ENCODE data around the gene KMT2C.
A peak's percentile ranks its signal among the peaks of the same experiment; 100 is the strongest.
"Not testable (repeated sequence)": the region's sequence is repeated elsewhere in the genome, so short reads cannot be mapped to it uniquely, and the experiment has no call there.

Gene KMT2C

DNA sequence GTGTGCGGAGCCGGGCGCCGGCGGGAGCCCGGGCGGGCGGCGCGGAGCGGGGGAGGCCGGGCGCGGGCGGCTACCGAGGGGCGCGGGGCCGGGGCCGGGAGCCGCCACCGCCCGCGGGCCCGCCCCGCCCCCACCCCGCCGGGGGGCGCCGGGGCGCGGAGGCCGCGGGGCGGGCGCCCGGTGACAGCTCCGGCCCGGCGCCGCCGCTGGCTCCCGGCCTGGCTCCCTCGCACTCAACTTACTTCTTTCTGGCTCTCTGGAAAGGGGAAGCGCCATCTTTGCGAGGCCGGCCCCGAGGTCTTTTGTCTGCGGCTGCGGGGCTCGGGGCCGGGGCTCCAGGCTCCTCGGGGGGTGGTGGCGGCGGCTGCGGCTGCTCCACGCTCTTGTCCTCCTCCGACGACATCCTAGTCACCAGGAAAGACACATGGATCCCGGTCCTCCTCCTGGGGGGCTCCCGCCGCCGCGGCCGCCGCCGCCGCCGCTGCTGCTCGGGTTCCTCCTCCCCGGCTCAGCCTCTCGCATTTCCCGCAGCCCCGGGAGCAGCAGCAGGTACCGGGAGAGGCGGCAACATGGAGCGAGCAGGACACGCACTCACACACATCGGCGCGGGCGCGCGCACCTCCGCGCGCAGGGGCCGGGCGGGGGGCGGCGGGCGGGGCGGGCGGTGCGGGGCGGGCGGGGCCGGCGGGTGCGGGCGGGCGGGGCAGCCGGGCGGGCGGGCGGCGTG, at the start of gene KMT2C:
Gene KMT2C (minus strand): TSS at position 620 of the 727 bp plus-strand sequence. CDS start 217 bp downstream, at position 403.
- no peak for DNase-seq (ENCODE audit: low spot score)

DNA sequence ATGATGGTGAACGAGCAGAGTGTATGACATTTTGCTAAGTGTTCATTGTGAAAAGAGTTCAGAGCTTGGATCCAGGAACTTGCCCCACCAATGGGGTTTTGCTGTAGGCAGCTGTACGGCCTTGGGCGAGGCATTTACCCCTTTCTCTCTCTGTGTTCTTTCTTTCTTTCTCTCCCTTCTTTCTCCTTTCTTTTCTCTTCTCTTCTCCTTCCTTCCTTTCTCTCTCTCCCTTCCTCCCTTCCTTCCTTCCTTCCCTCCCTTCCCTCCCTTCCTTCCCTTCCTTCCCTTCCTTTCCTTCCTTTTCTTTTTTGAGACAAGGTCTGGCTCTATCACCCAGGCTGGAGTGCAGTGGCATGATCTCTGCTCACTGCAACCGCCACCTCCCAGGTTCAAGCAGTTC, 45.3 kb upstream of the KMT2C start:
- DNase-seq (ENCODE audit: low spot score), result no peak

DNA sequence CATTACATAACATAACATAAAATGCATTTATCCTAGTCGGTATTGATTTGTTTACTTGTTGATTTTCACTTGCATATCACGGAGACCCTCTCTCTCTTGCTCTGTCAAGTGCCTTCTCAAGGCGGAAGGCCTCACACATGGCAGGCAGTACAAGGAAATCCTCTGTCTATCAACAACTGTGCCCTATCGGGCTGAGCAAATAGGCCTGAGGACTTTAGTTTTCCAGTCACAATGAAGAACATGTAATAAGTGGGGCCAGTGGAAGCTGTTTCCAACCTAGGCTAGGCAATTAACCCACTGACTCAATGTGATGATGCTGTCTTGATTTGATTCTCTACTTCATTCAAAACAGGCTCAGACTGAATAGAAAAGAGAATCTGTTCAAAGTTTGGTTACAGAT, 44.9 kb upstream of the KMT2C start:
- DNase-seq (ENCODE audit: low spot score), result no peak

DNA sequence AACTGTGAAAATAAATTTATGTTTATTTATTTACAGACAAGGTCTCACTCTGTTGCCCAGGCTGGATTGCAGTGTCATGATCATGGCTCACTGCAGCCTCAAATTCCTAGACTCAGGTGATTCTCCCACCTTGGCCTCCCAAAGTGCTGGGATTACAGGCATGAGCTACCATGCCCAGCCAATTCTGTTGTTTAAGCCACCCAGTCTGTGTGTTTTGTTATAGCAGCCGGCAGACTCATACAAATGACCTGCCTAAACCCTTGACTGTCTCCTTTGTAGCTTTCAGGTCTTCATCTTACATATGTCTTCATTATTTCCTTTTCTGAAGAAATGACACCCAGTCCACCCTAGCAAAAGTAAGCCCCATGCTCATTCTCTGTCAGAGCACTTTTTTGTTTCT, 43.8 kb upstream of the KMT2C start:
- DNase-seq (ENCODE audit: low spot score), result no peak

DNA sequence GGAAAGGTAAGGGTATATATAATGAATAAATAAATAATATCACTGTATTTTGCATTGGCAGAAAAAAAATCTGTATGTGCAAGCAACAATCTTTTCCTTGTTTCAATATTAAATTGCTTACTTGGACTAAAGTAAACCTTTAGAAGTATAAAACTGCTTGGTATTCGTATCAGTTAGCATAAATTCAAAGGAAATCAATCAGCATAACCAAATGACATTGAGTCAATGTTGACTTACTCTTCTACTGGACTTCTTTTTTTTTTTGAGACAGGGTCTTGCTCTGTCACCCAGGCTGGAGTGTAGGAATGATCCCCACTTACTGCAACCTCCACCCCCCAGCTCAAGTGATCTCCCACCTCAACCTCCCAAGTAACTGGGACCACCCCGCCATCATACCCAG, 42.3 kb upstream of the KMT2C start:
- DNase-seq (ENCODE audit: low spot score), result no peak

DNA sequence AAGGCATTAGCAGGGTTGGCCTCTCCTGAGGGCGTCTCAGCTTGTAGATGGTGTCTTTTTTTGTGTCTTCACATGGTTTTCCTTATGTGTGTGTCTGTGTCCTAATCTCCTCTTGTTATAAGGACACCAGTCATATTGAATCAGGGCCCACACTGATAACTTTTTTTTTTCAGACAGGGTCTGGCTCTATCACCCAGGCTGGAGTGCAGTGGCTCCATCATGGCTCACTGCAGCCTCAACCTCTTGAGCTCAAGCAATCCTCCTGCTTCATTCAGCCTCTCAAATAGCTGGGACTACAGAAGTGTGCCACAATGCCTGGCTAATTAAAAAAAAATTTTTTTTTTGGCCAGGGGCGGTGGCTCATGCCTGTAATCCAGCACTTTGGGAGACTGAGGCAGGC, 41.3 kb upstream of the KMT2C start:
- no peak for DNase-seq (ENCODE audit: low spot score)

DNA sequence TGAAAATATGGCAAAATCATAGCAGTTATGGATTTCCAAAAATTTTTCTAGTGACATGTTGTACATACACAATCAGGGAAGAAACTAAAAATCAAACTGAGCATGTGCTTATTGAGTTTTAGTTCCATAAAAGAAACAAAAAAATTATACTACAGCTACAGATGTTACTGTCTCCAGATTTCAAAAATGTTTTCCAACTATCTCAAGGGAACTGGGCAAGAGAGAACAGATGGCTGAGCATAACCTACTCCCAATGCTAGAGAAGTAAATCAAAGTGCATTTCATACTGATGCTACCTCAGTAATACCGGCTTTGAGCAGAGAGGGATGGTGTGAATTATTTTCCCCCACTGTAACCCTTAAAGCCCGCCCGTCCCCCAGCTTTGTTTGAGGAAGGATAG, 40.7 kb upstream of the KMT2C start:
- no peak for DNase-seq (ENCODE audit: low spot score)

DNA sequence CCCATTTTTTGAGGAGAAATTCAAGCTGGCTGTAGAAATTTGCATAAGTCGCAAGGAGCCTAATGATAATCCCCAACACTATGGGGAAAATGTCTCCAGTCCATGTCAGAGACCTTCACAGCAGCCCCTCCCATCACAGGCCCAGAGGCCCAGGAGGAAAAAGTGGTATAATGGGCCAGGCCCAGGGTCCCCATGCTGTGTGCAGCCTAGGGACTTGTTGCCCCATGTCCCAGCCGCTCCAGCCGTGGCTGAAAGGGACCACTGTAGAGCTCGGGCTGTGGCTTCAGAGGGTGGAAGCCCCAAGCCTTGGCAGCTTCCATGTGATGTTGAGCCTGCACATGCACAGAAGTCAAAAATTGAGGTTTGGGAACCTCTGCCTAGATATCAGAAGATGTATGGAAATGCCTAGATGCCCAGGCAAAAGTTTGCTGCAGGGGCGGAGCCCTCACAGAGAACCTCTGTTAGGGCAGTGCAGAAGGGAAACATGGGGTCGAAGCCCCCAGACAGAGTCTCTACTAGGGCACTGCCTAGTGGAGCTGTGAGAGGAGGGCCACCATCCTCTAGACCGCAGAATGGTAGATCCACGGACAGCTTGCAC, 35.3 kb upstream of the KMT2C start:
- DNase-seq (ENCODE audit: low spot score), result not testable (repeated sequence)

DNA sequence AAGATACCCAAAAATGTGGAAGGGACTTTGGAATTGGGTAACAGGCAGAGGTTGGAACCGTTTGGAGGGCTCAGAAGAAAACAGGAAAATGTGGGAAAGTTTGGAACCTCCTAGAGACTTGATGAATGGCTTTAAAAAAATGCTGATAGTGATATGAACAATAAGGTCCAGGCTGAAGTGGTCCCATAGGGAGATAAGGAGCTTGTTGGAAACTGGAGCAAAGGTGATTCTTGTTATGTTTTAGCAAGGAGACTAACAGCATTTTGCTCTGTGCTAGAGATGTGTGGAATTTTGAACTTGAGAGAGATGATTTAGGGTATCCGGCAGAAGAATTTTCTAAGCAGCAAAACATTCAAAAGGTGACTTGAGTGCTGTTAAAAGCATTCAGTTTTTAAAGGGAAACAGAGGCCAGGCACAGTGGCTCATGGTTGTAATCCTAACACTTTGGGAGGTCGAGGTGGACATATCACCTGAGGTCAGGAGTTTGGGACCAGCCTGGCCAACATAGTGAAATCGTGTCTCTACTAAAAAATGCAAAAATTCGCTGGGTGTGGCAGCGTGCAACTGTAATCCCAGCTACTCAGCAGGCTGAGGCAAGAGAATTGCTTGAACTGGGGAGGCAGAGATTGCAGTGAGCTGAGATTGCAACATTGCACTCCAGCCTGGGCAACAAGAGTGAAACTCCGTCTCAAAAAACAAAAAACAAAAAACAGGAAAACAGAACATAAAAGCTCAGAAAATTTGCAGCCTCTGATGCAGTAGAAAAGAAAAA, 34.6 kb upstream of the KMT2C start:
- not testable (repeated sequence) for DNase-seq (ENCODE audit: low spot score)

DNA sequence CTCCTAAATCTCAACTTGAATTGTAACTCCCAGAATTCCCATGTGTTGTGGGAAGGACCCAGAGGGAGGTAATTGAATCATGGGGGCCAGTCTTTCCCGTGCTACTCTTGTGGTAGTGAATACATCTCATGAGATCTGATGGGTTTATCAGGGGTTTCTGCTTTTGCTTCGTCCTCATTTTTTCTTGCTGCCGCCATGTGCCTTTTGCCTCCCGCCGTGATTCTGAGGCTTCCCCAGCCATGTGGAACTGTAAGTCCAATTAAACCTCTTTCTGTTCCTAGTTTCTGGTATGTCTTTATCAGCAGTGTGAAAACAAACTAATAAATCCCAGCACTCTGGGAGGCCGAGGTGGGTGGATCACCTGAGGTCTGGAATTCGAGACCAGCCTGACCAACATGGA, 33.8 kb upstream of the KMT2C start:
- DNase-seq (ENCODE audit: low spot score), result not testable (repeated sequence)

DNA sequence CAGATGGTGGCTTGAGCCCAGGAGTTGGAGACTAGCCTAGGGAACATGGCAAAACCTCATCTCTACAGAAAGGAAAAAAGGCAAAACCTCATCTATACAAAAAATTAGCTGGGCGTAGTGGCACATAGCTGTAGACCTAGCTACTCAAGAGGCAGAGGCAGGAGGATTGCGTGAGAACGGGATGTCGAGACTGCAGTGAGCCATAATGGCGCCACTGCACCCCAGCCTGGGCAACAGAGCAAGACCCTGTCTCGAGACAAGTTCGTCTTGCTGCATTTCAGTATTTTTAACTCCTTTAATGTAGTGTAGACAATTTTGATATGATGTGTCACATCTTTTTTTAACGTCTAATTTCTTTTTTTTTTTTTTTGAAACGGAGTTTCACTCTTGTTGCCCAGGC, 31.4 kb upstream of the KMT2C start:
- DNase-seq (ENCODE audit: low spot score), result no peak

DNA sequence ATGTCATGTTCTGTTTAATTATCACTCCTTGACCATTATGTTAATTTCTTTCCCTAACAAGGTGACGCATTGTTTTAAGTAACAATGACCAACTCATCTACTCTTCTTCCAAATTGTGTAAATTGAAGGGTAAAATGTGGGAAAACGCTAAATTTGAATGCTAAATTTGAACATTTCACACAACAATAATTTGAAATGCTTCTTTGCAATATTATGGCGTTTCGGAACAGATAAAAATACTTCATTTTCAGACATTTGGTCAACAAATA, 29.2 kb upstream of the KMT2C start:
- no peak for DNase-seq (ENCODE audit: low spot score)

DNA sequence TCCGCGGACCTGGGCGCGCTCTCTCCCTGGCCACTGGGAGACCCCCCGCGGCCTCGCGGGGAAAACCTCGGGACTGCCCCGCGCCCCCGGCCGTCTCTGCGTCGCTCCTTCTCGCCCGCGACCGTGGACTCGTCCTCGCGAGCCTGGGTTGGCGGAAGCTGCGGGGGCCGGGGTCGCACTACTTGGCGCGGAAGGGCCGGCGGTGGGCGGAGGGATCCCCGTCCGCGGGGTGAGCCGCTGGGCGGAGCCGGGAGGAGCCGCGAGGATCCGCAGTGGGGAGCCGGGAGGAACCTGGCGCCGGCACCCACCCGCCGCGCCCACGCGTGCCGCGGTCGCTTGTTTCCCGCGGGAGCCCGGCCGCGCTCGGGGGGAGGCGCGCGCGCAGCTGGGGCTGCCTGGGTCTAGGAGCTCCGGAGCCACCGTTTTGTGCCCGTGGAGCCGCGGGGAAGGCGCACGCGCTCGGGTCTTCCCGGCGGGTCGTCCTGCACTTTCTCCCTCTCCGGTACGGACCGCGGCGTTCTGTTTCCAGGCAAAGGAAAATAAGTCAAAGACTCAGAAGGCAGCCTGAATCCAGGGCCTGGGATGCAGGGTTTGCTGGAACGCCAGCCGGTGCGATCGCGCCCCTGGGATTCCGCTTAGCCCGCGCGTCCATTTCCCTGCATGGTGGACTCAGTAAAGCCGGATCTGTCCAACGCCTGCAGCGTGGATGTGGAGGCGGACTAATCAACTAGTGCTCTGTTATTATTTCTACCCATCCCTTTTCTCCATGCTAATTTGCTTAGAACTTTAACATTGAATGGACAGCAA, 28.7 kb upstream of the KMT2C start:
- peak; percentile 60 for DNase-seq (ENCODE audit: low spot score)

DNA sequence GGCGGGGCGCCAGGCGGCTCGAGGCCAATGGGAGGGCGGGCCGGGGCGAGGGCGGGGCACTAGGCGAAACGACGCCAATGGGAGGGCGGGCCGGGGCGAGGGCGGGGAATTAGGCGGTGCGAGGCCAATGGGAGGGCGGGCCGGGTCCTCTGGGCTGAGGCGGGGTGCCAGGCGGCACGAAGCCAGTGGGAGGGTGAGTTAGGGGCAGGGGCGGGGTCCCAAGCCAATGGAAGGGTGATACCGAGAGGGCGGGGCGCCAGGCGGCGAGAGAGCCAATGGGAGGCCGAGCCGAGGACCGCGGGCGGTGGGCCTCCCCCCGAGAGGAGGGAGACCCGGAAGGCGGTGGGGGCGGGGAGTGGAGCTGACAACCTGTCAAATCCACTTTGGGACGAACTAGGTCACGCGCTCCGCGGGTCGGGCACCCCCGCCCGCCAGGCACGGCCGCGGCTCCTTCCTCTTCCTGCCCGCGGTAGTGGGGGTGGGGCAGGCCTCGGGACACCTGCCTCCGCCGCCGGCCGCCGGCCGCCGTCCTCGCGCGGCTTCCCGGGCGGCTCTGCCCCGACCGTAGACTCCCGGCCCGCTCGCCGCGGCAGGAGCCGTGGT, 28.0 kb upstream of the KMT2C start:
- peak; percentile 92 for DNase-seq (ENCODE audit: low spot score)

DNA sequence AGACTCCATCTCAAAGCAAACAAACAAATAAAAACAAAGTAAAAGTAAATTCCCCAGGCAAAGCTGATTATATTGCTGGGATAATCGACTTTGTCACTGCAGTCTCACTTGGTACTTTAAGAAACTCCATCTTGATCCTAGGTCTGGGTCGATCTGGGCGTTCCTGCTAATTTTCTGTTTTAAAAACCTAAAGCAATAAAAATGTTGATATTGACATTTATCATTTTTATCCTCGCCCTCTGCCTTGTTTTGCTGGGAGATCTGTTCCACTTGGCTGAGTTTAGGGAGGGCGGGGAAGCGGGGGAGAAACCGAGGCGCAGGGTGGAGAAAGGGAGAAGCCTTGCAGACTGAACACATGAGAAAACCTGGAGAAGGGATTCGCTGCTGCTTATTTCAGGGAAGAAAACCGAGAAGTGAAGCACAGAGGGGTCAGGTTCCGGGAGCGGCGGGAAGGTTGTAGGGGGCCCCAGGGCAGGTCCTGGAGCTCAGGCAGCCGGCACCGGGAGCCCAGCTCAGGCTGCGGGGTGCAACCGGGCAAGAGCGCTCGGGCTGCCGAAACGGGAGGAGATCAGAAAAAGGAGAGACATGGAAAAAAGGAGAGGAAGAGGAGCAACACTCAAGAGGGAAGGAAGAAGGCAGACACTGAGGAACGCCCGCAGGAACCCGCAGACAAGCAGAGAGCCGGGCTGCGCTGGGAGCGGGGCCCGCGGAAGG, 27.3 kb upstream of the KMT2C start:
- DNase-seq (ENCODE audit: low spot score), result no peak

DNA sequence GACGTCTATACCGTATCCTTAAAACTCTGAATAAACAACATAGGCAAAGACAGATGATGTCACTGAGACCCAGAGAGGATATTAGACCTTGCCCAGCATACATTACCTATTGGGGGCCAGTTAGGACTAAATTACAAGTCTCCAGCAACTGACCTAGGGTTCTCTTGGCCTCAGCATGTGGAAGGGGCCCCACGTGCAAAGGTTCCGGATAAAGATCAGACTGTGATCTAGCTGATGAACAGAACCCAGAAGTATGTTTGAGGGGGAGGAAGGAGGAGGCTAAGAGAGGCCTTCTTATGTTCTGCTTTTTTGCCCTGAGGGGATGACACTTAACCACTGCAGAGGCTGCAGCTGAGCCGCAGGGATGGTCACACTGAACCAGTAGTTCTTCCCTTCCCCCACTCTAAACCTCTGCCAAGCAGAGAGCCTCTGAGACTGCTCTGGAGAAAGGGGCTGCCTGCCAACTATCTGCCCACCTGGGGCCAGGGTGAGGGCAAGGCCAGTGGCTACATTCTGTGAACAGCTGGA, 24.0 kb upstream of the KMT2C start:
- no peak for DNase-seq (ENCODE audit: low spot score)

DNA sequence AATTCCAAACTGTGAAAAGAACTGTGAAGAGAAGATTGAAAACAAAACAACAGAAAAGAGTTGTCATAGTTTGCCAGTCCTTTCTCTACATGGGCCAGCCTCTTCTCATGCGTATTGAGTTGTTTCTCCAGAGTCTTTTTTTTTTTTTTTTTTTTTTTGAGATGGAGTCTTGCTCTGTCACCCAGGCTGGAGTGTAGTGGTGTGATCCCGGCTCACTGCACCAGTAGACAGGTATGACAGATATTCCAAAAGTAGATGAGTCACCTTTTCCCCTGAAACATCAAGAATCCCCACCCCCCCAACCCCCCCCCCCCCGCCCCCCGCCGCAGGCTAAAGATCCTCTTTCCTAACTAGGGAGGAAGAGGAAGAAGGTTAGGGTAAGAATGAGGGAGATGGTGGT, 15.6 kb upstream of the KMT2C start:
- DNase-seq (ENCODE audit: low spot score), result no peak

DNA sequence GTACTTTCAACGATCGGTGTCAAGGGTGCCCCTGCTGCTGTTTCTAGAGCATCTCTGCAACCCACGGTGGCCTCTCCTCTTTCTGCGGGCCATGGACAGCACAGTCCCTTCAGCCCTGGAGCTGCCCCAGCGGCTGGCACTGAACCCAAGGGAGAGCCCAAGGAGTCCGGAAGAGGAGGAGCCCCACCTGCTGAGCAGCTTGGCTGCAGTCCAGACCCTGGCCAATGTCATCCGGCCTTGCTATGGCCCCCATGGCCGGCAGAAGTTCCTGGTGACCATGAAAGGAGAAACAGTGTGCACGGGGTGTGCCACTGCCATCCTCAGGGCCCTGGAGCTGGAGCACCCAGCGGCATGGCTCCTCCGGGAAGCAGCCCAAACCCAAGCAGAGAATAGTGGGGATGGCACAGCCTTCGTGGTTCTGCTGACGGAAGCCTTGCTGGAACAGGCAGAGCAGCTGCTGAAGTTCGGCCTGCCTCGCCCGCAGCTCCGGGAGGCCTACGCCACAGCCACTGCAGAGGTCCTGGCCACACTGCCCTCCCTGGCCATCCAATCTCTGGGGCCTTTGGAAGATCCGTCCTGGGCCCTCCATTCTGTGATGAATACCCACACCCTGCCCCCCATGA, 9.7 kb upstream of the KMT2C start:
- not testable (repeated sequence) for DNase-seq (ENCODE audit: low spot score)

DNA sequence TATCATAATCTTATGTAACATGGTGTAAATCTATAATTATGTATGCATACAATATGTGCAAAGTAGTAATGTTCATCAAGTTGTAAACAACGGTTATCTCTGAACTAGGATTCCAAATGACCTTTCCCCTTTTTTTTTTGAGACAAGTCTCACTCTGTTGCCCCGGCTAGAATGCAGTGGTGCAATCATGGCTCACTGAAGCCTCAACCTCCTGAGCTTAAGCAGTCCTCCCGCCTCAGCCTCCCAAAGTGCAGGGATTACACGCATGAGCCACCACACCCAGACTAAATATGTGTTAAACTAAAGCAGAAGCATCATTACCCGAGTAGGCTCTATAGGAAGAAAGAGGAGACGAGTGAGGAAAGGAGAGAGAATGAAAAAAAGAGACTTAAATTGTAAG, 7.8 kb upstream of the KMT2C start:
- DNase-seq (ENCODE audit: low spot score), result no peak

DNA sequence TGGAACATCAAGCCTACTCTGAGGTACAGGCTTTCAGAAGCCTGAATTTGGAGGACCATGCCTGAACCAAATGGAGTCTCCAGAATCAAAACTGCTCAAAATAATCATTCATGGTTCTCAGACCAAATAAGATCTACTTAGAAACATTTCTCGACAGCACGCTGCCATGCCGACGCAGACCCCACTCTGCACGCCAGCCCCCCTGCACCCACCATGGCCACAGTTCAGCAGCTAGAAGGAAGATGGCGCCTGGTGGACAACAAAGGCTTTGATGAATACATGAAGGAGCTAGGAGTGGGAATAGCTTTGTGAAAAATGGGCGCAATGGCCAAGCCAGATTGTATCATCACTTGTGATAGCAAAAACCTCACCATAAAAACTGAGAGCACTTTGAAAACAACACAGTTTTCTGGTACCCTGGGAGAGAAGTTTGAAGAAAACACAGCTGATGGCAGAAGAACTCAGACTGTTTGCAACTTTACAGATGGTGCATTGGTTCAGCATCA, 6.6 kb upstream of the KMT2C start:
- DNase-seq (ENCODE audit: low spot score), result no peak

DNA sequence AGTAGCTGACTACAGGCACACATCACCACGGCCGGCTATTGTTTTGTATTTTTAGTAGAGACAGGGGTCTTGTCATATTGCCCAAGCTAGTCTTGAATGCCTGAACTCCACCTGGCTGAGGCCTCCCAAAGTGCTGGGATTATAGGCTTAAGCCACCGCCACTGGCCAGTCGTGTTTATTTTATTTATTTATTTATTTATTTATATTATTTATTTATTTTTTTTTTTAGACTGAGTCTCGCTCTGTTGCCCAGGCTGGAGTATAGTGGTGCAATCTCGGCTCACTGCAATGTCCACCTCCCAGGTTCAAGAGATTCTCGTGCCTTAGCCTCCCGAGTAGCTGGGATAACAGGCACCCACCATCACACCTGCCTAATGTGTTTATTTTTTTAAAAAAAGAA, 6.0 kb upstream of the KMT2C start:
- DNase-seq (ENCODE audit: low spot score), result not testable (repeated sequence)
